ENCODE measurements around the gene PACS1. TPM values are rescaled to one million over a fixed set of nuclear protein-coding genes. Genes with fewer than 3 reads are reported as not detected.

The PACS1 gene
- total RNA-seq, 1 experiment from 2014 or later, result 41.1 TPM

DNA sequence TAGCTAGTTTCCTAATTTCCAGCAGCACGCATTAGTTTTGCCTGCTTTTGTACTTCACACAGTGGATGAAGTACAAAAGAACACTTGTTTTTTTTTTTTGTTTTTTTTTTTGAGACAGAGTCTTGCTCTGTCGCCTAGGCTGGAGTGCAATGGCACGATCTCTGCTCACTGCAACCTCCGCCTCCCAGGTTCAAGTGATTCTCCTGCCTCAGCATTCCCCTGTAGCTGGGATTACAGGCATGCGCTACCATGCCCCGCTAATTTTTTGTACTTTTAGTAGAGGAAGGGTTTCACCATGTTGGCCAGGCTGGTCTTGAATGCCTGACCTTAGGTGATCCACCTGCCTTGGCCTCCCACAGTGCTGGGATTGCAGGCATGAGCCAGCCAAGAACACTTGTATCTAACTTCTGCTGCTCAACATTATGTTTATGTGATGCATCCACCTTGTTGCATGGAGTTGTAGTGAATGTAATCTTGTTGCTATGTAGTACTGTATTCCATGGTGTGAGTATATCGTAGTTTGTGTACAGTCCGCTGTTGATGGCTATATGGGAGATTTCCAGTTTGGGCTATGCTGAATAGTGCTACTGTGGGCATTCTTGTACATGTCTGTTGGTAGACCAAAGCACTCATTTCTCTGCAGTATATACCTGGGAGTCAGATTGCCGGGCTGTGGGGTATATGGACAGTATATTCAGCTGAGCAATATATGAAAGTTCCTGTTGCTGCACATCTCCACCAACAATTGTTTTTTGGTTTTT, 17.3 kb downstream of the PACS1 start:
- Histone ChIP-seq H3K4me1 (ENCODE audit: control insufficient read depth in 1 of 2, insufficient read depth in 2 of 2, low read length in 2 of 2) (peaks cover 8 to 16% of the 10 kb centered on the region in 2 experiments), H3K9ac (ENCODE audit: low read length) (no peak overlapping the region), H3K9me2 (ENCODE audit: insufficient read depth) (no peaks in the 10 kb centered on the region), H3K4me2 (ENCODE audit: low read length) (no peak overlapping the region), H3K27ac (ENCODE audit: low read depth, low read length) (no peak overlapping the region), H3K79me2 (ENCODE audit: insufficient read depth, low read length) (peaks cover 29% of the 10 kb centered on the region), H3K9me3 (ENCODE audit: control insufficient read depth in 1 of 2, insufficient read depth in 1 of 2, low read depth in 1 of 2, low read length in 2 of 2) (no peaks in the 10 kb centered on the region), H3K4me3 (replicated peaks in 1 of 2; ENCODE audit: low read depth in 1 of 2, low read length in 2 of 2) (no peak overlapping the region), H3K27me3 (ENCODE audit: insufficient read depth, low read length) (no peaks in the 10 kb centered on the region), H4K20me1 (ENCODE audit: insufficient read depth) (no peaks in the 10 kb centered on the region), H3K36me3 (ENCODE audit: control insufficient read depth in 1 of 2, insufficient read depth in 2 of 2, low read length in 2 of 2) (no peaks in the 10 kb centered on the region), H2AFZ (ENCODE audit: low read depth, low read length, poor library complexity, severe bottlenecking) (no peak overlapping the region)
- RAD21 ChIA-PET (ENCODE audit: low non-redundant PET in 1 of 2, low total read pairs in 2 of 2, uncharacterized antibody in 2 of 2, unreplicated experiment in 2 of 2), result no interaction called here
- CTCF ChIA-PET, result no interaction called here
- TF ChIP-seq ATF3 (IDR thresholded peaks at IDR 0.05) (no peak), EZH2 (IDR thresholded peaks at IDR 0.05) (no peak), CBX3 (IDR thresholded peaks at IDR 0.05; ENCODE audit: low read depth) (no peak), ELF1 (IDR thresholded peaks at IDR 0.05; ENCODE audit: borderline replicate concordance, low read depth) (no peak), RAD21 (IDR thresholded peaks at IDR 0.05; ENCODE audit: low read depth) (no peak)
- DNase-seq (ENCODE audit: low read depth, low spot score) (no peak), ATAC-seq (no peak)
- BruUV-seq (replicated peaks), result no TSS peak
- intact Hi-C loops (cut with micrococcal nuclease), result no loop called here
- POLR2A ChIA-PET, result no interaction called here

GRCh38 chr11:66089067-66089466, 19.0 kb downstream of the PACS1 start:
- no peak for DNase-seq (ENCODE audit: low read depth, low spot score)
- H3K36me3 ChIP-seq (ENCODE audit: control insufficient read depth in 1 of 2, insufficient read depth in 2 of 2, low read length in 2 of 2), result no peaks in the 10 kb centered on the region
- CTCF ChIA-PET, result no interaction called here
- H4K20me1 ChIP-seq (ENCODE audit: insufficient read depth), result no peaks in the 10 kb centered on the region
- H3K9me2 ChIP-seq (ENCODE audit: insufficient read depth), result no peaks in the 10 kb centered on the region
- H3K4me2 ChIP-seq (ENCODE audit: low read length), result no peak overlapping the region
- BruUV-seq (replicated peaks), result no TSS peak
- intact Hi-C loops (cut with micrococcal nuclease), result no loop called here
- no peak for ATAC-seq
- peaks cover 16% of the 10 kb centered on the region for H3K79me2 ChIP-seq (ENCODE audit: insufficient read depth, low read length)
- no peak overlapping the region for H2AFZ ChIP-seq (ENCODE audit: low read depth, low read length, poor library complexity, severe bottlenecking)
- H3K9me3 ChIP-seq (ENCODE audit: control insufficient read depth in 1 of 2, insufficient read depth in 1 of 2, low read depth in 1 of 2, low read length in 2 of 2), result no peaks in the 10 kb centered on the region
- H3K4me3 ChIP-seq (replicated peaks in 1 of 2; ENCODE audit: low read depth in 1 of 2, low read length in 2 of 2), result no peak overlapping the region
- H3K4me1 ChIP-seq (ENCODE audit: control insufficient read depth in 1 of 2, insufficient read depth in 2 of 2, low read length in 2 of 2), result peaks cover 0 to 2% of the 10 kb centered on the region in 2 experiments; a peak in 1 of 4 replicates
- H3K27ac ChIP-seq (ENCODE audit: low read depth, low read length), result no peak overlapping the region
- POLR2A ChIA-PET, result no interaction called here
- RAD21 ChIA-PET (ENCODE audit: low non-redundant PET in 1 of 2, low total read pairs in 2 of 2, uncharacterized antibody in 2 of 2, unreplicated experiment in 2 of 2), result no interaction called here
- no peaks in the 10 kb centered on the region for H3K27me3 ChIP-seq (ENCODE audit: insufficient read depth, low read length)
- no peak overlapping the region for H3K9ac ChIP-seq (ENCODE audit: low read length)
- TF ChIP-seq, protein P1, sequence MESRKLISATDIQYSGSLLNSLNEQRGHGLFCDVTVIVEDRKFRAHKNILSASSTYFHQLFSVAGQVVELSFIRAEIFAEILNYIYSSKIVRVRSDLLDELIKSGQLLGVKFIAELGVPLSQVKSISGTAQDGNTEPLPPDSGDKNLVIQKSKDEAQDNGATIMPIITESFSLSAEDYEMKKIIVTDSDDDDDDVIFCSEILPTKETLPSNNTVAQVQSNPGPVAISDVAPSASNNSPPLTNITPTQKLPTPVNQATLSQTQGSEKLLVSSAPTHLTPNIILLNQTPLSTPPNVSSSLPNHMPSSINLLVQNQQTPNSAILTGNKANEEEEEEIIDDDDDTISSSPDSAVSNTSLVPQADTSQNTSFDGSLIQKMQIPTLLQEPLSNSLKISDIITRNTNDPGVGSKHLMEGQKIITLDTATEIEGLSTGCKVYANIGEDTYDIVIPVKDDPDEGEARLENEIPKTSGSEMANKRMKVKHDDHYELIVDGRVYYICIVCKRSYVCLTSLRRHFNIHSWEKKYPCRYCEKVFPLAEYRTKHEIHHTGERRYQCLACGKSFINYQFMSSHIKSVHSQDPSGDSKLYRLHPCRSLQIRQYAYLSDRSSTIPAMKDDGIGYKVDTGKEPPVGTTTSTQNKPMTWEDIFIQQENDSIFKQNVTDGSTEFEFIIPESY (IDR thresholded peaks at IDR 0.05; ENCODE audit: extremely low read depth, insufficient replicate concordance, low read length), result no peak
- TF ChIP-seq POLR2AphosphoS5 (IDR thresholded peaks at IDR 0.05; ENCODE audit: low read depth, low read length), result no peak
- TF ChIP-seq ZFX (IDR thresholded peaks at IDR 0.05), result no peak
- no peak for TF ChIP-seq EZH2 (IDR thresholded peaks at IDR 0.05)
- TF ChIP-seq EGR1 (IDR thresholded peaks at IDR 0.05; ENCODE audit: low read depth), result no peak
- TF ChIP-seq FOSL1 (IDR thresholded peaks at IDR 0.05; ENCODE audit: low read depth), result no peak
- no peak for TF ChIP-seq JUND (IDR thresholded peaks at IDR 0.05)
- TF ChIP-seq ATF3 (IDR thresholded peaks at IDR 0.05), result no peak
- TF ChIP-seq SIN3A (IDR thresholded peaks at IDR 0.05; ENCODE audit: low read depth), result no peak
- TF ChIP-seq, protein P2, sequence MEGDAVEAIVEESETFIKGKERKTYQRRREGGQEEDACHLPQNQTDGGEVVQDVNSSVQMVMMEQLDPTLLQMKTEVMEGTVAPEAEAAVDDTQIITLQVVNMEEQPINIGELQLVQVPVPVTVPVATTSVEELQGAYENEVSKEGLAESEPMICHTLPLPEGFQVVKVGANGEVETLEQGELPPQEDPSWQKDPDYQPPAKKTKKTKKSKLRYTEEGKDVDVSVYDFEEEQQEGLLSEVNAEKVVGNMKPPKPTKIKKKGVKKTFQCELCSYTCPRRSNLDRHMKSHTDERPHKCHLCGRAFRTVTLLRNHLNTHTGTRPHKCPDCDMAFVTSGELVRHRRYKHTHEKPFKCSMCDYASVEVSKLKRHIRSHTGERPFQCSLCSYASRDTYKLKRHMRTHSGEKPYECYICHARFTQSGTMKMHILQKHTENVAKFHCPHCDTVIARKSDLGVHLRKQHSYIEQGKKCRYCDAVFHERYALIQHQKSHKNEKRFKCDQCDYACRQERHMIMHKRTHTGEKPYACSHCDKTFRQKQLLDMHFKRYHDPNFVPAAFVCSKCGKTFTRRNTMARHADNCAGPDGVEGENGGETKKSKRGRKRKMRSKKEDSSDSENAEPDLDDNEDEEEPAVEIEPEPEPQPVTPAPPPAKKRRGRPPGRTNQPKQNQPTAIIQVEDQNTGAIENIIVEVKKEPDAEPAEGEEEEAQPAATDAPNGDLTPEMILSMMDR (IDR thresholded peaks at IDR 0.05 in 2 of 3, conservative IDR thresholded peaks at IDR 0.05 in 1 of 3; ENCODE audit: borderline replicate concordance in 1 of 3, insufficient read depth in 1 of 3, low read depth in 2 of 3, low read length in 2 of 3), result no peak
- no peak for TF ChIP-seq SP1 (IDR thresholded peaks at IDR 0.05; ENCODE audit: low read depth)
- no peak for TF ChIP-seq ELF1 (IDR thresholded peaks at IDR 0.05; ENCODE audit: borderline replicate concordance, low read depth)
- TF ChIP-seq, protein P3, sequence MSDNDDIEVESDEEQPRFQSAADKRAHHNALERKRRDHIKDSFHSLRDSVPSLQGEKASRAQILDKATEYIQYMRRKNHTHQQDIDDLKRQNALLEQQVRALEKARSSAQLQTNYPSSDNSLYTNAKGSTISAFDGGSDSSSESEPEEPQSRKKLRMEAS (IDR thresholded peaks at IDR 0.05), result no peak

Data from HCT116 (cell line).